ENCODE measurements around the gene F13A1.

DNA sequence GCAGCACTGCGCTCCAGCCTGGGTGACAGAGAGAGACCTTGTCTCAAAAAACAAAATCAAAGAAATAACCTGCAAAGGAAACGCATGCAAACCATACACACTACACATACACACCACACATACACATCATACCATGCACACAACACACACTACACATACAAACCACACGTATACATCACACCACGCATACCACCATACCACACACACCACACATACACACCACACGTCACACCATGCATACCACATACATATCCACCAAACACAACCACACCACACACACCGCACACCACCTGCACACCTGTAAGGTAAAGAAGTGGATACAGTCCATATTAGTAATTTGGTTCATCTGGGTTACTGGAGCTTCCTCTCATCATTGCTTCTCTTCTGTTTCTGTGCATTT, 32.3 kb upstream of the F13A1 start:
- TF ChIP-seq, protein P1, sequence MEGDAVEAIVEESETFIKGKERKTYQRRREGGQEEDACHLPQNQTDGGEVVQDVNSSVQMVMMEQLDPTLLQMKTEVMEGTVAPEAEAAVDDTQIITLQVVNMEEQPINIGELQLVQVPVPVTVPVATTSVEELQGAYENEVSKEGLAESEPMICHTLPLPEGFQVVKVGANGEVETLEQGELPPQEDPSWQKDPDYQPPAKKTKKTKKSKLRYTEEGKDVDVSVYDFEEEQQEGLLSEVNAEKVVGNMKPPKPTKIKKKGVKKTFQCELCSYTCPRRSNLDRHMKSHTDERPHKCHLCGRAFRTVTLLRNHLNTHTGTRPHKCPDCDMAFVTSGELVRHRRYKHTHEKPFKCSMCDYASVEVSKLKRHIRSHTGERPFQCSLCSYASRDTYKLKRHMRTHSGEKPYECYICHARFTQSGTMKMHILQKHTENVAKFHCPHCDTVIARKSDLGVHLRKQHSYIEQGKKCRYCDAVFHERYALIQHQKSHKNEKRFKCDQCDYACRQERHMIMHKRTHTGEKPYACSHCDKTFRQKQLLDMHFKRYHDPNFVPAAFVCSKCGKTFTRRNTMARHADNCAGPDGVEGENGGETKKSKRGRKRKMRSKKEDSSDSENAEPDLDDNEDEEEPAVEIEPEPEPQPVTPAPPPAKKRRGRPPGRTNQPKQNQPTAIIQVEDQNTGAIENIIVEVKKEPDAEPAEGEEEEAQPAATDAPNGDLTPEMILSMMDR (IDR thresholded peaks at IDR 0.05) = no peak
- no peak for TF ChIP-seq POLR2A (IDR thresholded peaks at IDR 0.05)
